Measurements from ENCODE around the gene CD302.

GRCh38 chr2:159832858-159833257 lies 34.9 kb upstream of the CD302 start:
- no peak for TF ChIP-seq CTCF (IDR thresholded peaks at IDR 0.05)
- no peak for TF ChIP-seq POLR2AphosphoS5 (IDR thresholded peaks at IDR 0.05; ENCODE audit: low read depth, low read length)
- TF ChIP-seq REST (IDR thresholded peaks at IDR 0.05; ENCODE audit: insufficient read depth in 1 of 2, low read depth in 2 of 2, low read length in 1 of 2): no peak
